EH (cell line): ENCODE measurements around the gene RPS15A.
"Not testable (repeated sequence)": the region's sequence is repeated elsewhere in the genome, so short reads cannot be mapped to it uniquely, and the experiment has no call there.

ENCODE experiments used
- DNase-seq: peaks from one replicate; pipeline ENCODE4 v3.0.0-alpha.2; 2015; ENCODE audit warnings: low read depth

The RPS15A gene

GRCh38 chr16:18742870-18743269 is 47.3 kb downstream of the RPS15A start:
- not testable (repeated sequence) for DNase-seq

- DNase-seq = not testable (repeated sequence)
Measured at GRCh38 chr16:18740027-18740426, 50.1 kb downstream of the RPS15A start.

- DNase-seq = not testable (repeated sequence)
Measured at GRCh38 chr16:18738768-18739167, 51.4 kb downstream of the RPS15A start.

- DNase-seq = not testable (repeated sequence)
Measured at GRCh38 chr16:18734279-18734678, 55.9 kb downstream of the RPS15A start.
